GM21367 (cell line): Measurements from ENCODE around the gene OBI1.

Experiments used
- ATAC-seq: cut with Tn5 transposase; IDR thresholded peaks from one replicate; pipeline ENCODE4 v1.9.1; 2021; ENCODE audit not compliant: unreplicated experiment

The OBI1 gene

GRCh38 chr13:78592584-78592983 lies 66.4 kb downstream of the OBI1 start:
- no peak for ATAC-seq

GRCh38 chr13:78589206-78589605 lies 69.7 kb downstream of the OBI1 start:
- no peak for ATAC-seq

DNA sequence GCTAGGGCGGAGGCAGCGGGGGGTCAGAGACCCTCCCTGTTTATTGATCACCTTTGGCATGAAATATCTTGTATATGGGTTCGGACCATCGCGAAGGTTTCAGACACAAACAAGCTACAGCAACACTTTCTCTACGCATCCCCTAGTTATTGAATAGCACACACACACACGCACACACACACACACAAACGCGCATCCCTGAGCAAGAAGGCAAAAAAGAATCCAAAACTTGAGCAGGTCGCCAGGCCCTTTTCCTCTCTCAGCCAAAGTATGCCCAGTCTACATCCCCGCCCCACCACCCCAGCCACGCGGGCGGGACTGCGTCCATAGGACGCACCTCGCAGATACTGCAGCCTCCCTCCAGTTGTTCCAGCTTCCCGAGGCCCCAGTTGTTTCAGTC lies 71.6 kb downstream of the OBI1 start:
- ATAC-seq = no peak

GRCh38 chr13:78586706-78587105 lies 72.2 kb downstream of the OBI1 start:
- ATAC-seq = no peak

- no peak for ATAC-seq
These were observed 82.7 kb downstream of the OBI1 start for GRCh38 chr13:78576261-78576660.

- no peak for ATAC-seq
These were observed 86.5 kb downstream of the OBI1 start for GRCh38 chr13:78572459-78572858.

- no peak for ATAC-seq
These were observed 89.9 kb downstream of the OBI1 start for GRCh38 chr13:78569029-78569428.

DNA sequence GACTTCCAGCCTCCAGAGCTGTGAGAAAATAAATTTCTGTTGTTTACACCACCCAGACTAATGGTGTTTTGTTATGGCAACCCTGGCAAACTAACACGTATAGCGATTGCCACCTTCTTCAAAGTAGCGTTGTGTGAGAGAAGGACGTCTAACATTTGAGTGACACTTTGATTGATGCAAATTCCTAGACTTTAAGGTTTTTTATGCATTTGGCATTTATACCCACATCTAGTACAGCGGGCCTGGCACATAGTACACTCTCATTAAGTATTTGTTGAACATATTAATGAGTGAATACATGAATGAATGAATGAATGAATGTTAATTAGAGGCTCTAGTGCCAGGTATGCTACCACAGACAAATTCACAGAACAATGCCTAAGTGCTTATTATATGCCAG lies 92.3 kb downstream of the OBI1 start:
- no peak for ATAC-seq
